ENCODE data around the gene TRPM1.

TRPM1 gene

GRCh38 chr15:31062911-31063310 is 38.6 kb downstream of the TRPM1 start:
- in situ Hi-C loops (cut with HindIII; ENCODE audit: low pct_ligation_motif_present, low pct_unique_long_range_greater_than_20kb, low sequenced_read_pairs), result no loop called here

GRCh38 chr15:31062310-31062847 is 39.1 kb downstream of the TRPM1 start:
- in situ Hi-C loops (cut with HindIII; ENCODE audit: low pct_ligation_motif_present, low pct_unique_long_range_greater_than_20kb, low sequenced_read_pairs), result no loop called here

More at GRCh38 chr15:31062911-31063310, 38.6 kb downstream of the TRPM1 start:
- DNase-seq, result no peak

DNA sequence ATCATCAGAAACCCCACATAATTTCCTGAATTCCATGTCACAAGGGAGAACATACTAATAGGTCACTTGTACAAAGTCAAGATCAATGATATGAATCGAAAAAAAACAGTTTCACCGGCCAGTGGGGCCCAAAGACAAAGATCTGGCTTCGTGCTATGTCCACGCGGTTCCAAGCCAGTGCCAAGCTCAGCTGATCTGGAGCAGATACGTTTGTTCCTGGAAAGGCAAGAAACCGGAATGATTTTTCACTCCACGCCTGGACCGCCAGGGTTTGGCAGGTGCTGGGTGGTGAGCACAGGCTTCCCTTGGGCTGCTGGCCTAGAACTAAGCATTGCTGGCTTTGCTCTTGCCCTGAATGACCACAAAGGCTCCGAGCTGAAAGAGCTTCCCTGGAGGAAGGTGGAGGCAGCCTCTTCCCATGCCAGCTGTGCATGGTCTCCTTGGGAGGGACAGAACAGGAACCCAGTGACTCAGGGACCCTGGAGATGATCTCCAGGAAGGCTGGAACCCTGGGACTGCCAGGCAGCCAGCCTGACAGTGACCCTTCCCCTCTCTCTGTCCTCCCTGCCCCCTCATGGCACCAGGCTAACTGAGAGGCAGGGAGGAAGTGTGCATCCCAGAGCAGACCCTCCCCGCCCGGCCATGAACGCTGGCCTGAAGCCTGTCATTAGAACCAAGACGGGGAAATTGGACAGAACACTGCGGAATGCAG is 40.9 kb downstream of the TRPM1 start:
- in situ Hi-C loops (cut with HindIII; ENCODE audit: low pct_ligation_motif_present, low pct_unique_long_range_greater_than_20kb, low sequenced_read_pairs), result no loop called here

More at GRCh38 chr15:31062310-31062847, 39.1 kb downstream of the TRPM1 start:
- no peak for DNase-seq

GRCh38 chr15:31058236-31058962 is 43.1 kb downstream of the TRPM1 start:
- DNase-seq, result no peak
- in situ Hi-C loops (cut with HindIII; ENCODE audit: low pct_ligation_motif_present, low pct_unique_long_range_greater_than_20kb, low sequenced_read_pairs), result no loop called here

More for the DNA sequence above, 40.9 kb downstream of the TRPM1 start:
- no peak for DNase-seq

DNA sequence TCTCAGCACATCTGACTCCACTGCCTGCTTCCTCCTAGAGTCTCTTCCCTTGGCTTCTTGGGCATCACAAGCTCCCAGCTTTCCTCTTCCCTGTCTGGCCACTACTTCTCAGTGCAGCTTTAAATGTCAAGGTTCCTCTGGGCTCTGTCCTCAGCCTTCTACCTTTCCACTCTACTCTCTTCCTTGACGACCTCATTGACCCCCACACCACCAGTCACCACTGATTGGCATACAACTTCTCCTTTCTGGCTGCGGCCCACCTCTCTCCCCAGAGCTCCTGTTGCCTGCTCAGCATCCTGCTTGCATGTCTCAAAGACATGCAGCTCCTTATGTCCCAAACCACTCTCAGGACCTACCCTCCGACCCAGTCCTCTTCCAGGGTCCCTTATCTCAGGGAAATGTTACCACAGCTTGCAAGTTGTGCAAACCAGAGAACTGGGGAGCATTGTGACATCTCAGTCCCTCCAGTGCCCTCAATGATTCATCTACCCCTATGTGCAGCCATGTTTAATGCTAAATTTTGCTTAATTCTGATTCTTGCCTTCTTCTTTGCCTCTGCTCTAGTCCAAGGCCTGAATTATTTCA is 49.9 kb downstream of the TRPM1 start:
- no peak for DNase-seq
- in situ Hi-C loops (cut with HindIII; ENCODE audit: low pct_ligation_motif_present, low pct_unique_long_range_greater_than_20kb, low sequenced_read_pairs), result no loop called here

DNA sequence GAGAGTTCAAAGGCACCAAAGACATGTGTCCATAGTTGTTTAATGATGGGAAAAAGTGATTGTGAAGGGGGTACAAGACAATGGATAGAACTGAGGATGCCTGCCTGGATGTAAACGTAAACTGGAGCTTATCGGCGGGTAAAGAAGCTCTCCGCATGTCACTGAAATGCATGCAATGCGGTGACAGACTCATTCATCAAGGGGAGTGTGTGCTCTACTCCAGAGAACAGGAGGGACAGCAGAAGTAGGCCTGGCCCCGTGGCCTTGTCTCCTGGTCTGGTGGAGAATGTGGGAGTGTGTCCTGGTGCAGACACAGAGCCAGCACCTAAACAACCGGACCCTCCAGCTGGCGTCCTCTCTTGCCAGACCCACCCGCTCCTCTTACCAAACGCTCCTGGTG is 50.6 kb downstream of the TRPM1 start:
- no peak for DNase-seq
- in situ Hi-C loops (cut with HindIII; ENCODE audit: low pct_ligation_motif_present, low pct_unique_long_range_greater_than_20kb, low sequenced_read_pairs), result no loop called here

- in situ Hi-C loops (cut with HindIII; ENCODE audit: low pct_ligation_motif_present, low pct_unique_long_range_greater_than_20kb, low sequenced_read_pairs), result no loop called here
- no peak for DNase-seq
Measured at GRCh38 chr15:31049682-31050615, 51.6 kb downstream of the TRPM1 start.

- DNase-seq, result no peak
- in situ Hi-C loops (cut with HindIII; ENCODE audit: low pct_ligation_motif_present, low pct_unique_long_range_greater_than_20kb, low sequenced_read_pairs), result no loop called here
Measured at GRCh38 chr15:31049111-31049510, 52.4 kb downstream of the TRPM1 start.

DNA sequence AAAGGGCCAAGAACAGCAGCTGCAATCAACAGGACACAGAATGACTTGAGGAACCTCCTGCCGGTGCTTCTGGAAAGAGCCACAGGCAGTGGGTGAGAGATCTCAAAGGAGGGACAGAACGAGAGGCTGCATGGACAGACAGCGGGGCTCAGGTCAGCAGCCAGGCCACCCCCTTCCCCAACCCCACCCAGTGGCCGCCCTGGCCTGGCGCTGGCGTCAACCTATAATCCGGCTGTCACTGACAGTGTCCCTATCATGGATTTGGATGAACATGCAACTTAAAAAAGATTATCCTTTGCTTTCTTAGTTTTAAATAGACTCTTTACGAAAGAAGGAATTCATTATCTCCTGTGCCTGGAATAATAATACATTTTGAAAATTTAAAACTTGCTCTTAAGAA is 54.1 kb downstream of the TRPM1 start:
- in situ Hi-C loops (cut with HindIII; ENCODE audit: low pct_ligation_motif_present, low pct_unique_long_range_greater_than_20kb, low sequenced_read_pairs), result no loop called here
- DNase-seq, result no peak

DNA sequence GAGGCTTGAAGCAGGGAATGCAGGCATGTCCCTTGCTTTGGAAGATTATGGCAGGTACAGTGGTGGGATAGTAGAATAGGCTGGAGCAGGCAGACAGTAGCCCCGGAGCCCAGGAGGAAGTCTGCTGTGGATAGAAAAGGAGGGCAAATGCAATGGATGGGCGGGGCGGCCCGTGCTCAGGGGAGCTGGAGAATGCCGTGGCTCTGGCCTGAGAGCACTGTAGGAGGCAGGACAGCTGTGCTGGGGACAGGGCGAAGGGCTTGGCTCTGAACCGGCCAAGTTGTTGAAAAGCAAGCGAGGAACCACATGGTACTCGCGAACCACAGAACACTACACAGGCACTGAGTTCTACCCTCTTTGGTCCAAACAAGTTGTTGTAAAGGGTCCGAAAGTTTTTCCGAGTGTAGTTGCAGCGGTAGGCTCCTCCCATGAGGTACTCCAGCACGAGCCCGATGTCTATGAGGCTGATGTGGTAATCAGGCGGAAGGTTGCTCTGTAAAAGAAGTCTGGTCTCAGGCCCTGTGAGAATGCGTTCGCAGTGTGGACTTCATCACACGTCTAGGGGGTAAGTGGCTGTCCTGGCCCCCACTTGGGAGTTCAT is 54.7 kb downstream of the TRPM1 start:
- in situ Hi-C loops (cut with HindIII; ENCODE audit: low pct_ligation_motif_present, low pct_unique_long_range_greater_than_20kb, low sequenced_read_pairs), result no loop called here
- DNase-seq, result no peak

DNA sequence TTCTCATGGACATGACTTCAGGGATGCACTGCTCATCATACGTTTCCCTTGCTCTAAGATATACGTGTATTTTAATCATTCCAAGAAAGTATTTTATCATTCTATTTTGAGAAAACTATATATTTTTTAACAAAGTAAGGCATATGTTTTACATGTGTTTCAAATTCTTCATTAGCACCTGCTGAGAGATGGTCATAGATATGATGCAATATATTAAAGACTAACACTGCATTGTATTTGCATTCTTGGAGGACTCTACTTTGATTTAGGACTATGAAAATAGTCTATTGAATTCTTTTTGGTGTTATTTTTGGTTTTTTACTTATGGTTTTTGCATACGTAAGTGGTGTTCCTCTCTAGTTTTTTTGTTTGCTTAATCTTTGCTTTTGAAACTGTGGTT is 55.9 kb downstream of the TRPM1 start:
- no peak for DNase-seq
- in situ Hi-C loops (cut with HindIII; ENCODE audit: low pct_ligation_motif_present, low pct_unique_long_range_greater_than_20kb, low sequenced_read_pairs), result no loop called here

- in situ Hi-C loops (cut with HindIII; ENCODE audit: low pct_ligation_motif_present, low pct_unique_long_range_greater_than_20kb, low sequenced_read_pairs), result no loop called here
- no peak for DNase-seq
Measured at GRCh38 chr15:31042751-31043150, 58.8 kb downstream of the TRPM1 start.

- in situ Hi-C loops (cut with HindIII; ENCODE audit: low pct_ligation_motif_present, low pct_unique_long_range_greater_than_20kb, low sequenced_read_pairs), result no loop called here
- DNase-seq, result no peak
Measured at GRCh38 chr15:31041610-31042009, 59.9 kb downstream of the TRPM1 start.

DNA sequence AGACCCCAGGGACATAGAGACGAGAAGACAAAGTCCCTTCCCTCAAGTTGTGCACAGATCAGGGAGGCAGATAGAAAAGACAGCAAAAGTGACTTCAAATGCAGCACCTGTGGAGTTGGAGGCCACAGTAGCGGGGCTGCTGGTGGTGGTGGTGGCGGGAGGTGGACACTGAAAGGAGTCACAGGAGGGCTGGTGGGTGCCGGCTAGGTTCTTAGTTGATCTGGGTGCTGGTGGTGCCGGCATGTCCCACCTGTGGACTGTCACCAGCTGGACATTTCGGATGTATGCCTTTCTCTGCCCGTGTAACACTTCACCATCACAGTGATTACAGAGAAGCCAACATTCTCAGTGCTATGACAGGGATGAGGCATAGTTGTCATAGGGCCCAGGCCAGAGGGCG is 60.9 kb downstream of the TRPM1 start:
- in situ Hi-C loops (cut with HindIII; ENCODE audit: low pct_ligation_motif_present, low pct_unique_long_range_greater_than_20kb, low sequenced_read_pairs), result no loop called here
- DNase-seq, result no peak

GRCh38 chr15:31039961-31040360 is 61.6 kb downstream of the TRPM1 start:
- in situ Hi-C loops (cut with HindIII; ENCODE audit: low pct_ligation_motif_present, low pct_unique_long_range_greater_than_20kb, low sequenced_read_pairs), result no loop called here
- no peak for DNase-seq

DNA sequence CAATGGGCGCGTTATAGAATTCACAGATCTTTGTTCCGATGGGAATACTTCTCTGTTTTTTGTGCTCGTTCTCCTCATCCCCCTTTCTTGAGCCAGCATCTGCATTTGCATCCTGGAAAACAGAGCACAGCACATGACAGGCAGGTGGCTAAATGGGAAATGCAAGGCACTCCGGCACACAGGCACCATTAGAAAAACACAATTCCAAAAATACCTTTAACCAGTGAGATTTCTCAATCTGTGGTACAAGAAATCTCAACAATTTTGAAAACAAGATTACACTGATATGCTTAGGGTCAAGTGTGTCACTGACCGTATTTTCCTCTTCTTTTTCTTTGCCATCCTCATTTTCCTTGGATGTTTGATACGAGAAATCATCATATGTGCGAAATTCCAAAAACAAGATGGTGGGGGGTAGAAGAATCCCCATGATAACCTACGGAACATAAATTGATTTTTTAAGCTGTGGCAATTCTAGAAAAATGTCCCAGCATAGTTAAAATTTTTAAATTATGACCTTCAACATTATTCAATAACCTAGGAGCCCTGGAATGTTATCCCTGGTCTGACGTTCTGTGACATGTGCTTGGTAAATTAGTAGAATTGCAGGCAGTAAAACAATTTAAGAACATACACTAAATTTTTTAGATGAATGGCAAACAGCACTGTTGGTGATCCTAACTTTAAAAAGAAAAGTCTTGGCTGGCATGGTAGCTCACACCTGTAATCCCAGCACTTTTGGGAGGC is 63.6 kb downstream of the TRPM1 start:
- in situ Hi-C loops (cut with HindIII; ENCODE audit: low pct_ligation_motif_present, low pct_unique_long_range_greater_than_20kb, low sequenced_read_pairs), result no loop called here
- DNase-seq, result no peak

- in situ Hi-C loops (cut with HindIII; ENCODE audit: low pct_ligation_motif_present, low pct_unique_long_range_greater_than_20kb, low sequenced_read_pairs), result no loop called here
Measured at GRCh38 chr15:31036783-31037182, 64.7 kb downstream of the TRPM1 start.

More at GRCh38 chr15:31036783-31037182, 64.7 kb downstream of the TRPM1 start:
- no peak for DNase-seq
